CD4-positive, alpha-beta memory T cell (primary cell): ENCODE measurements around the gene SEC24D. TPM values are rescaled to one million over a fixed set of nuclear protein-coding genes. Genes with fewer than 3 reads are reported as not detected.

Source experiments
- CTCF ChIA-PET: fragments of 350-600 bp; sonication (Branson Sonifier 250); formaldehyde crosslinking; loops from one replicate; lab custom pipeline; 2021; ENCODE audit warnings: inconsistent platforms; ENCODE audit not compliant: partially characterized antibody; lab: Charles Lee
- POLR2A ChIA-PET: fragments of 350-600 bp; sonication (Branson Sonifier 250); formaldehyde crosslinking; loops from one replicate; lab custom pipeline; 2021; ENCODE audit not compliant: partially characterized antibody; lab: Charles Lee
- DNase-seq, 5 donors: peaks; one replicate each; pipeline versions ENCODE4 v3.0.0 to v3.0.0-alpha.2; 2020 to 2022; ENCODE audit warnings: mixed read lengths in 1 of 5
- H3K27ac ChIP-seq: one replicate; pipeline ENCODE4 v1.7.0; 2013; ENCODE audit warnings: low read depth, low read length
- H3K27me3 ChIP-seq: 2 replicates; pipeline ENCODE4 v1.7.0; 2013; ENCODE audit warnings: mild to moderate bottlenecking, low read length, moderate library complexity; ENCODE audit not compliant: insufficient read depth
- H3K36me3 ChIP-seq: 2 replicates; pipeline ENCODE4 v1.7.0; 2013; ENCODE audit warnings: mild to moderate bottlenecking, low read length, moderate library complexity; ENCODE audit not compliant: insufficient read depth
- H3K4me1 ChIP-seq: 2 replicates; pipeline ENCODE4 v1.7.0; 2013; ENCODE audit warnings: mild to moderate bottlenecking, low read length, moderate library complexity; ENCODE audit not compliant: insufficient read depth
- H3K4me3 ChIP-seq, 2 donors: one replicate each; pipeline ENCODE4 v1.7.0; 2013; ENCODE audit warnings: low read length in 2 of 2, mild to moderate bottlenecking in 1 of 2
- H3K9me3 ChIP-seq, 2 donors: one replicate each; pipeline ENCODE4 v1.7.0; 2013; ENCODE audit warnings: low read length in 2 of 2, control low read depth in 1 of 2; ENCODE audit not compliant: control insufficient read depth in 1 of 2
- H3K27ac Mint-ChIP-seq, 7 donors: one replicate each; pipeline ENCODE4 v1.8.0; 2020 to 2021; ENCODE audit warnings: mixed read lengths in 7 of 7, mild to moderate bottlenecking in 6 of 7, inconsistent platforms in 3 of 7, moderate library complexity in 3 of 7
- H3K27me3 Mint-ChIP-seq, 2 donors: one replicate each; pipeline ENCODE4 v1.8.0; 2020 to 2021; ENCODE audit warnings: mixed read lengths in 2 of 2
- H3K36me3 Mint-ChIP-seq, 2 donors: one replicate each; pipeline ENCODE4 v1.8.0; 2020 to 2021; ENCODE audit warnings: mixed read lengths in 2 of 2, inconsistent platforms in 1 of 2, mild to moderate bottlenecking in 1 of 2
- H3K4me1 Mint-ChIP-seq, 4 donors: one replicate each; pipeline ENCODE4 v1.8.0; 2020 to 2021; ENCODE audit warnings: mixed read lengths in 4 of 4, mild to moderate bottlenecking in 1 of 4
- H3K4me3 Mint-ChIP-seq, 8 donors: one replicate each; pipeline ENCODE4 v1.8.0; 2020 to 2021; ENCODE audit warnings: mixed read lengths in 8 of 8, mild to moderate bottlenecking in 7 of 8, moderate library complexity in 6 of 8, inconsistent platforms in 3 of 8
- H3K9me3 Mint-ChIP-seq, 8 donors: one replicate each; pipeline ENCODE4 v1.8.0; 2020 to 2021; ENCODE audit warnings: mixed read lengths in 8 of 8, mild to moderate bottlenecking in 5 of 8, inconsistent platforms in 3 of 8, moderate library complexity in 1 of 8
- intact Hi-C: fragments of 100-400 bp; cut with micrococcal nuclease; formaldehyde crosslinking; loops from one replicate; pipeline ENCODE4 v1.15.1; 2023
- polyA plus RNA-seq, 2 donors: library from polyadenylated mRNA; unstranded; fragments of 300-500 nt; fragmentation: Illumina TruSeq; gene quantifications; one replicate each; pipeline ENCODE4 v1.2.3, GENCODE V29; 2021
- total RNA-seq, 2 experiments: library from RNA; stranded (reverse); gene quantifications; one replicate each; pipeline ENCODE4 v1.2.3, GENCODE V29; 2021

The SEC24D gene
- total and polyA plus RNA-seq, 4 experiments from 2014 or later = 16.1 to 36.8 (median 30.2) TPM

DNA sequence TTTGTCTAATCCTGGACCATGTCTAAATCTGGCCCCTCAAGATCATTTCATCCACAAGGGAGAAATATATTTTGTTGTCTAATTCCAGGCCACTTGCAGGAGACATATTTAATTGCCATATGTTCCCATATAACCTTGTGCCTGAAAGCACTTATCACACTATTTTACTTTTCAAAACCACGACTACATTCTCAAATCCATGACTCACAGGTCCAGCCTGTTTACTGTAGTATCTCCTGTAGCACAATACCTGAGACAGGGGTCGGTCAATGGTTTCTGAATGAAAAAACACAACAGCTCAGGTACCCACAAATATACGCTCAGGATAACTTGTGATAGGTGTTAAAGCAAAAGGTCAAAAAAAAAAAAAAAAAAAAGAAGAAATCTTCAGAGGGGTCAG lies 60.9 kb downstream of the SEC24D start:
- H3K36me3 Mint-ChIP-seq = no peaks in the 10 kb centered on the region
- CTCF ChIA-PET = interaction anchor here (1.0 to 8.5 kb wide), 6 partner anchors 16 to 267 kb away, joined by 3 to 98 read pairs (median 6); partner anchors contain the start of gene SYNPO2
- Histone ChIP-seq H3K27ac (no peak overlapping the region), H3K27me3 (no peaks in the 10 kb centered on the region), H3K4me1 (no peaks in the 10 kb centered on the region), H3K9me3 (no peaks in the 10 kb centered on the region), H3K4me3 (no peak overlapping the region), H3K36me3 (no peaks in the 10 kb centered on the region)
- POLR2A ChIA-PET = no interaction called here
- H3K9me3 Mint-ChIP-seq = peaks cover 0 to 4% (median 0%) of the 10 kb centered on the region in 8 donors
- H3K27me3 Mint-ChIP-seq = no peaks in the 10 kb centered on the region
- H3K4me3 Mint-ChIP-seq = no peak overlapping the region
- intact Hi-C loops = loop anchor here (5.0 to 10.0 kb wide), 3 partner anchors 210 to 1277 kb away; partner anchors contain the start of gene PDE5A
- peak overlapping the region in 1 of 7 donors; percentile 23 for H3K27ac Mint-ChIP-seq
- no peaks in the 10 kb centered on the region for H3K4me1 Mint-ChIP-seq
- DNase-seq = no peak

DNA sequence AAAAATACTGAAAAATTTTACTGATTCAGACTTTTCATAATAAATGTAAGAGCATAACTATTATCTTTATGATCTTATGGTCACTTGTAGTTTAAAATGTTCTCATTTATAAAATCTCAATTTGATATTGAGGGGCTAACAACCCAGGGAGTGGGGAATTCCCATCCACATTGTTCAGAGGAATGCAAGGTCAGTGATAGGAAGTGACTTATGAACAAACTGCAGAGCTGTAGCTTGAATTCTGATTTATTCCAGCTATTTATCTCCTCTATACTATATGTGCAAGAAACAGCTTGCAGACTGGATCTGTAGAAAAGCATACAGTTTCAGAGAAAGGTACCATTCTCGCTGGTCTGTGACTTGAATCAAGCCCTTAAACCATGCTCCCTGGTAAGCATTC lies 61.6 kb downstream of the SEC24D start:
- ChIA-PET CTCF (interaction anchor here (0.7 to 8.5 kb wide), 7 partner anchors 9 to 268 kb away, joined by 3 to 98 read pairs (median 5); partner anchors contain the start of gene SYNPO2), POLR2A (no interaction called here)
- Histone ChIP-seq H3K27ac (no peak overlapping the region), H3K36me3 (no peaks in the 10 kb centered on the region), H3K27me3 (no peaks in the 10 kb centered on the region), H3K4me3 (no peak overlapping the region), H3K9me3 (no peaks in the 10 kb centered on the region), H3K4me1 (no peaks in the 10 kb centered on the region)
- Mint-ChIP-seq H3K9me3 (peaks cover 0 to 4% (median 0%) of the 10 kb centered on the region in 8 donors), H3K4me3 (no peak overlapping the region), H3K36me3 (peaks cover 0 to 3% of the 10 kb centered on the region in 2 donors), H3K4me1 (no peaks in the 10 kb centered on the region), H3K27me3 (no peaks in the 10 kb centered on the region), H3K27ac (no peak overlapping the region)
- intact Hi-C loops = loop anchor here (5.0 to 10.0 kb wide), 3 partner anchors 210 to 1278 kb away; partner anchors contain the start of gene PDE5A
- DNase-seq = no peak

DNA sequence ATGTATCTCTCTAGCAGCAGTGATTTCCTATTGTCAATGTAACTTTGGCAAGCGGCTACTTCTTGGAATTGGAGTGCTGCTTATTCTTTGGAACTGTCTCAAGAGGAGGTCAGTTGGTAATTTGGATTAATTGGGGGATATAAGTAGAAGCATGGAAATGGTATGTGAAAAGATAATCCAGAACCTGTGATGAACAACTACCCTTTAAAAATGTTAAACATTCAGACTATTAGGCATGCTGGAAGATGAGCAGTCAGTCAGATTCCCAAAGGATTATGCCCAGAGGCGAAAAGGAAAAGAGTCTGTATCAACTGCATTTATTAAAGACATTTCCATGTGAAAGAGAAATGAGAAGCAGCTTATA lies 62.5 kb downstream of the SEC24D start:
- ChIA-PET POLR2A (no interaction called here), CTCF (interaction anchor here (8.5 kb wide), 1 partner anchor 118 kb away, joined by 98 read pairs; the partner anchor contains the start of gene SYNPO2)
- peaks cover 0 to 4% (median 0%) of the 10 kb centered on the region in 8 donors for H3K9me3 Mint-ChIP-seq
- Histone ChIP-seq H3K9me3 (no peaks in the 10 kb centered on the region), H3K27ac (no peak overlapping the region), H3K36me3 (no peaks in the 10 kb centered on the region), H3K4me3 (no peak overlapping the region), H3K27me3 (no peaks in the 10 kb centered on the region), H3K4me1 (no peaks in the 10 kb centered on the region)
- no peak overlapping the region for H3K4me3 Mint-ChIP-seq
- no peaks in the 10 kb centered on the region for H3K4me1 Mint-ChIP-seq
- intact Hi-C loops = loop anchor here (2.0 to 10.0 kb wide), 4 partner anchors 211 to 1279 kb away; partner anchors contain the start of gene PDE5A
- H3K27ac Mint-ChIP-seq = peak overlapping the region in 1 of 7 donors; percentile 9
- H3K36me3 Mint-ChIP-seq = peaks cover 0 to 5% of the 10 kb centered on the region in 2 donors
- no peaks in the 10 kb centered on the region for H3K27me3 Mint-ChIP-seq
- no peak for DNase-seq

DNA sequence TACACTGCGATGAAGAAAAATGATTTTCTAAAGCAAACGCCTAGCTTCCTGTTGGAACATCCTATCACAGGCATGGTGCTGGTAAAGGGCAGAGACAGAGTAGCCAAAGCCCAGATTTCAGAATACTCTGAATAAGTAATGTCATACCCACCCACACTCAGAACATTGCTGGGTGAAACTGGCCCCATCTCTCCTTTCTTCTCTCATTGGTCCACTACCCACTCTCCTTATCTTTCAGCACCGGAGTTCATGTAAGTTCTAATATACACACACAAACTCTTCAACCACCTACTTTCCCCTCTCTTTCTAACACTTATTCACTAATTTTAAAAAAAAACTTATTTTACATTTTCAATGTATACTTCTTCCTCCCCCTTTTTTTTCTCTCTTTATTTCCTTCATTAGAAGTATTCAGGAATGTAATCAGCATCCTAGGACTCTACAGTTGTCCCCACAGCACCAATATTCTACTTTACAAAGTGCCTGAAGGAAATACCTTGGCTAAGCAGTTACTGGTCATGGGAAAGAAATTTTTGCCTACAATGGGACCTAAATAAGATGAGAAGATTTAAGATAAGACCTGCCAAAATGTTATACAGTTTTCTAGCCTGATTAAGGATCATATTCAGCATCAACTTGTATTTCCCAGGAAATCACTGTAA lies 63.0 kb downstream of the SEC24D start:
- Mint-ChIP-seq H3K9me3 (peaks cover 0 to 2% (median 0%) of the 10 kb centered on the region in 8 donors), H3K36me3 (peaks cover 3 to 8% of the 10 kb centered on the region in 2 donors), H3K4me3 (no peak overlapping the region), H3K4me1 (no peaks in the 10 kb centered on the region), H3K27me3 (no peaks in the 10 kb centered on the region), H3K27ac (peak overlapping the region in 1 of 7 donors; percentile 9)
- no peaks in the 10 kb centered on the region for H3K4me1 ChIP-seq
- no peak for DNase-seq
- H3K27ac ChIP-seq = no peak overlapping the region
- intact Hi-C loops = loop anchor here (1.0 to 10.0 kb wide), 6 partner anchors 92 to 1279 kb away; partner anchors contain the start of gene PDE5A
- ChIA-PET CTCF (interaction anchor here (0.6 to 8.5 kb wide), 4 partner anchors 8 to 118 kb away, joined by 4 to 98 read pairs (median 22); partner anchors contain the start of gene SYNPO2), POLR2A (no interaction called here)
- H3K9me3 ChIP-seq = no peaks in the 10 kb centered on the region
- peaks cover under 1% of the 10 kb centered on the region for H3K36me3 ChIP-seq
- no peak overlapping the region for H3K4me3 ChIP-seq
- H3K27me3 ChIP-seq = no peaks in the 10 kb centered on the region

DNA sequence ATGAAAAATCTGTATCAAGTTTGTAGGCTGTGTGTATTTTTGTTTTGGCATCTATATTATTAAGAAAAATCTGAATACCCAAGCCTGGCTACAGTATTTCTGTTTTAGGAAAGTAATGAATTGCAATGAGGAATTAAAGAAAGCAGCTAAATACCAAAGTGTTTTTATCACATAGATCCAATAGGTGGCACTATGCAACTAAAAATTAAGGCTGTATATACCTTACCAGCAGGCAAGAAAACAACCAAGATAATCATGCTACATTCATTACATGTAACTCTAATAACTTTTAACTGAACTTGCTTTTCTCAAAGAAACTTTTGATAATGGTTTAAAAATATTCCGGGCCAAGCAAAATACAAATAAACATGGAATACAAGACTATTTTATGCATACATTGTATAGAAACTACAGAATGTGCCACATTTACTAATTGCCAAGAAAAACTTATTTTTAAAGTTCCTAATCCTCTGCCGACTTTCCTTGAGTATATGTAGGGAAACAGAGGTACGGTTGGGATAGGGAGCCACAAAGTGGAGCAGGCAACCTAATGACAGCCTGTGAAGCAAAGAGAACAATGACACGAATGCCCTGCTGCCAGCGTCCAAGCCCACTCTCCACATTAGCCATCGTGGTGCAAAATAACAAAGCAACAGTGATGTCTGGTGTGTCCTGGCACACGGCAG lies 63.7 kb downstream of the SEC24D start:
- CTCF ChIA-PET = interaction anchor here (0.6 to 8.5 kb wide), 15 partner anchors 9 to 119 kb away, joined by 3 to 98 read pairs (median 4); partner anchors contain the start of gene SYNPO2
- H3K27ac Mint-ChIP-seq = peak overlapping the region in 1 of 7 donors; percentile 42

DNA sequence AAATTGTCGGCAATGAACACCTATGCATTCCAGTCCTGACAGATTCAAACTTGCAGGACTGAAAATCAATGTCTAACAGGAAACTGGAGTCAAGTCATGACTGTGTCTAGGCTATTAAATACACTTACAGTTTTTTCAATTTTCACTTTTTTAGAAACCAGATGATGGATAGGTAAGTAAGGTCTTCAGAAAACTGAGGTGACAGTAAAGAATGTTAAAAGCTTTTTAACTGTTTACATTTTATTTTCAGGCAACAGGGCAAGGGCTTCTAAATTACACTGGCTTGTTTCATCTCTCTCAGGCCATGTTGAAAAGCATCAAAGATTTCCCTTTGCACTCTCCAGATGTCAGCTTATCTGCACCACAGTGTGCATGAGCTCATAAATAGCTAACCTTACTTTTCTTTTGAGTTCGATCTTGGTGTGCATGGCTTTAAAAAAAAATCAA lies 65.2 kb downstream of the SEC24D start:
- Mint-ChIP-seq H3K27ac (no peak overlapping the region), H3K9me3 (no peaks in the 10 kb centered on the region), H3K36me3 (peaks cover 18 to 23% of the 10 kb centered on the region in 2 donors), H3K4me1 (no peaks in the 10 kb centered on the region), H3K27me3 (no peaks in the 10 kb centered on the region), H3K4me3 (no peak overlapping the region)
- Histone ChIP-seq H3K4me1 (no peaks in the 10 kb centered on the region), H3K36me3 (peaks cover 16% of the 10 kb centered on the region), H3K9me3 (no peaks in the 10 kb centered on the region), H3K27me3 (no peaks in the 10 kb centered on the region), H3K4me3 (no peak overlapping the region), H3K27ac (no peak overlapping the region)
- intact Hi-C loops = loop anchor here (5.0 to 10.0 kb wide), 3 partner anchors 214 to 1282 kb away; partner anchors contain the start of gene PDE5A
- POLR2A ChIA-PET = no interaction called here
- CTCF ChIA-PET = interaction anchor here (1.1 to 8.5 kb wide), 8 partner anchors 9 to 128 kb away, joined by 3 to 98 read pairs (median 5); partner anchors contain the start of gene SYNPO2
- no peak for DNase-seq

More for the DNA sequence above, 63.7 kb downstream of the SEC24D start:
- H3K36me3 ChIP-seq = peaks cover 4% of the 10 kb centered on the region
- no peak overlapping the region for H3K27ac ChIP-seq
- H3K27me3 ChIP-seq = no peaks in the 10 kb centered on the region
- H3K4me1 ChIP-seq = no peaks in the 10 kb centered on the region
- DNase-seq = peak in 4 of 5 donors; percentile 40 to 49 (median 44)
- H3K27me3 Mint-ChIP-seq = no peaks in the 10 kb centered on the region
- H3K4me3 ChIP-seq = no peak overlapping the region
- POLR2A ChIA-PET = interaction anchor here (0.8 kb wide), 1 partner anchor 13 kb away, joined by 3 read pairs; no protein-coding TSS in a partner anchor
- H3K36me3 Mint-ChIP-seq = peaks cover 6 to 11% of the 10 kb centered on the region in 2 donors
- H3K9me3 Mint-ChIP-seq = no peaks in the 10 kb centered on the region
- H3K9me3 ChIP-seq = no peaks in the 10 kb centered on the region
- no peak overlapping the region for H3K4me3 Mint-ChIP-seq
- intact Hi-C loops = loop anchor here (1.0 to 10.0 kb wide), 6 partner anchors 93 to 1280 kb away; partner anchors contain the start of gene PDE5A
- no peaks in the 10 kb centered on the region for H3K4me1 Mint-ChIP-seq
